Uterus (tissue), 2 donors: ENCODE measurements around the gene KRTAP4-9.

Experiments
- POLR2A ChIP-seq, 2 donors: fragments of 450-650 bp; IDR thresholded peaks; one replicate each; pipeline ENCODE4 v1.6.1; 2016; ENCODE audit warnings: antibody characterized with exemption in 2 of 2, mild to moderate bottlenecking in 1 of 2, moderate library complexity in 1 of 2
- TF ChIP-seq, protein P1 (sequence below), 4 experiments: fragments of 200-600 bp in 2 of 4; fragments of 450-650 bp in 2 of 4; sonication (generic) in 2 of 4; IDR thresholded peaks; one replicate each; pipeline ENCODE4 v1.5.1; 2016 to 2019; ENCODE audit warnings: antibody characterized with exemption in 4 of 4, mild to moderate bottlenecking in 2 of 4, moderate library complexity in 1 of 4

DNA sequence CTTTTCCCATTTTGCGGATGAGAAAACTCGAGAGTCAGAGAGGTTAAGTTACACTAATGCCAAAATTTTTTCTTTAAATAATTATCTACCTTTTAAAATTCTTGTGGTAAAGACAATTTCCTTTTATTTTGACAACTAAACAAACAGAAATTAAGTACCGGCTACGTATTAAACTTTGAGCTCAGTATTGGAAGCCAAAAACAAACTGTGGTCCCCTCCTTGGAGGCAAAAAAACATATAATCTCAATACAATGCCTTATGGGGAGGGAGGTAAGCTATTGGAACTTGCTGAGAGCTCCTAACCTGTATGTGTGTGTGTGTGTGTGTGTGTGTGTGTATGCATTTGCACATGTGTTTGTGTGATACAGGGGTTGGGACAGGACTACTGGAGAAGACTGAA, 41.7 kb upstream of the KRTAP4-9 start:
- TF ChIP-seq, protein P1, sequence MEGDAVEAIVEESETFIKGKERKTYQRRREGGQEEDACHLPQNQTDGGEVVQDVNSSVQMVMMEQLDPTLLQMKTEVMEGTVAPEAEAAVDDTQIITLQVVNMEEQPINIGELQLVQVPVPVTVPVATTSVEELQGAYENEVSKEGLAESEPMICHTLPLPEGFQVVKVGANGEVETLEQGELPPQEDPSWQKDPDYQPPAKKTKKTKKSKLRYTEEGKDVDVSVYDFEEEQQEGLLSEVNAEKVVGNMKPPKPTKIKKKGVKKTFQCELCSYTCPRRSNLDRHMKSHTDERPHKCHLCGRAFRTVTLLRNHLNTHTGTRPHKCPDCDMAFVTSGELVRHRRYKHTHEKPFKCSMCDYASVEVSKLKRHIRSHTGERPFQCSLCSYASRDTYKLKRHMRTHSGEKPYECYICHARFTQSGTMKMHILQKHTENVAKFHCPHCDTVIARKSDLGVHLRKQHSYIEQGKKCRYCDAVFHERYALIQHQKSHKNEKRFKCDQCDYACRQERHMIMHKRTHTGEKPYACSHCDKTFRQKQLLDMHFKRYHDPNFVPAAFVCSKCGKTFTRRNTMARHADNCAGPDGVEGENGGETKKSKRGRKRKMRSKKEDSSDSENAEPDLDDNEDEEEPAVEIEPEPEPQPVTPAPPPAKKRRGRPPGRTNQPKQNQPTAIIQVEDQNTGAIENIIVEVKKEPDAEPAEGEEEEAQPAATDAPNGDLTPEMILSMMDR (IDR thresholded peaks at IDR 0.05): no peak
- TF ChIP-seq POLR2A (IDR thresholded peaks at IDR 0.05): no peak
